DMS79 (cell line): ENCODE measurements around the gene LUZP1.

ENCODE experiments used
- DNase-seq: peaks from one replicate; lab custom pipeline; 2025; lab: John Stamatoyannopoulos, UW

The LUZP1 gene

GRCh38 chr1:23084880-23085279, 83.8 kb downstream of the LUZP1 start:
- no peak for DNase-seq

GRCh38 chr1:23083714-23084480, 84.8 kb downstream of the LUZP1 start:
- no peak for DNase-seq

- no peak for DNase-seq
Observed at GRCh38 chr1:23081376-23081775, 87.3 kb downstream of the LUZP1 start.

GRCh38 chr1:23080885-23081284, 87.8 kb downstream of the LUZP1 start:
- DNase-seq = no peak

DNA sequence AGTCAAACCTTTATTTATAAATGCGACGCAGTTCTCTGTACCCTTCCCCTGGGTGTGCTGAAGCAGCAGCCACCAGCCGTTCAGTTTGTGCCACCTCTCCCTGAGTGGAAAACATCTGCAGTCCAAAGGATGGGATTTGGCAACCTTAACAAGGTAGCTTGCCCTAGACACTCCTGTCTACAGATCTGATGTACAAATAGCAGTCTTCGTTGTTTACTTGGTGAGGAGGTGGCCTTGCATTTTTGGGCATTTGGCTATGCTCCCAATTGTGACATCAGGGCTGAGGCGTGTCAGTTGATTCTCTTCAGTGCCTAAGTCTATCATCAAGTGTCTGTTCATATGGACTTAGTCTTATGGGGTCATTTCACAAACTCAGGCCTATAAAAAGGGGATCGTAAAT, 89.6 kb downstream of the LUZP1 start:
- no peak for DNase-seq

DNA sequence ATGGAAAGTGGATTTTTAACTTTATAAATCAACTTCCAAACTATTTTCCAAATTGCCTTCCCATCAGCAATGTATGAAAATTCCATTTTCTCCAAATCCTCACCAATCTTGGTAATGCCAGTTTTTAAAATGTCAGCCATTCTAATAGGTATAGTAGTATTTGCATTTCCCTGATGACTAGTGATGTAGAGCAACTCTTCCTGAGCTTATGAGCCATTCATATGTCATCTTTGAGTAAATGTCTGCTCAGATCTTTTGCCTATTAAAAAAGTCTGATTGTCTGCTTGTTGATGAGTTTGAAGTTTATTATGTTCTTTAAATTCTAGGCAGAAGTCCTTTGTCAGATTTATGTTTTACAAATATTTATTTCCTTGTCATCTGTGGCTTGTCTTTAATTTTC, 94.6 kb downstream of the LUZP1 start:
- DNase-seq = no peak

- DNase-seq = no peak
Observed at GRCh38 chr1:23069675-23070074, 99.0 kb downstream of the LUZP1 start.

DNA sequence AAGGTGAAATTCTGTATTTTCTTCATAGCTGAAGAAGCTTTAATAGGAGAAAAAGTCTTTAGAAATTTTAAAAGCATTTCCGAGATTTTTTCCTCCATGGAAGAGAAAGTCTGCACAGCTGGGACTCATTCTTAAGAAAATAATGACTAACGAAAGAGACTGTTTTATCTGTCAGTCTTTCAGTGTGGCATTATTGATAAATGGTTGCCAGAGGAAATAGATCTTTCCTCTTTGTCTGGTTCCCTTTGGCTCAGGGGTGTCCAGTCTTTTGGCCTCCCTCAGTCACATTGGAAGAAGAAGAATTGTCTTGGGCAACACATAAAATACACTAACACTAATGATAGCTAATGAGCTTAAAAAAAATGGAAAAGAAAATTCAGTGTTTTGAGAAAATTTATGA, 99.5 kb downstream of the LUZP1 start:
- no peak for DNase-seq

GRCh38 chr1:23066075-23066474, 102.6 kb downstream of the LUZP1 start:
- no peak for DNase-seq

DNA sequence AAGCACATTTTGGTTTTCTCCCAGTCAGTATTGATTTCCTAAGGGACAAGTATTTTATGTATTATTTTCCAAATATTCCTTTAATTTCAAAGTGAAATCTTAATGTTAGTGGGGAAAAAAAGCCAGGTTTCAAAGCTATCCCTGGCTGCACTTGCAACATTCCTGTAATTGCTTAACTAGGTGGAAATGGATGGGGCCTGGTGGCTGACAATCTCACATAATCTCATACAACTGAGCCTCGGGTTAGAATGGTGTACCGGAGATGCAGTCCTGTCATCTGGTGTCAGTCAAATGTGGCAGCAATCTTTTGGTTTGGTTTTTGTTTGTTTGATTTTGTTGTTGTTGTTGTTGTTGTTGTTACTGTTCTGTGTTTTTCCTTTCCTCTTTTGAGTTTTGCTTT, 103.3 kb downstream of the LUZP1 start:
- DNase-seq = no peak

DNA sequence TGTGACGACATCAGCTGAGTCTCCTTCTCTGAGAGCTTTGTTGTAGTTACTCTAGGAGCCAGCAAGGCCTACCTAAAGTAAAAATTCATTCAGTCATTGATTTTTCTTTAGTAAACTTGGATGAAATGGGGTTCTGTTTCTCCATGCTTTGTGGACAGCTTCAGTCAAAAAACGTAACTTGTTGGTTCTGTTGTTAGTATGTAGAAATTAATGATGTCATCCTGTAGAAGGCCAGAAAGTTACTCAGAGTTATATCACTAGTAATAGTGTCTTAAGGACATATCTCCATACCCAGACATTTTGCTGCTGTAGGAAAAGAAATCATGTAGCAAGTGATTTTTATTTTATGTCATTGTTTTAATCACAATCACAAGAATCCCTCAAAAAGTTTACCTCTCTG, 106.4 kb downstream of the LUZP1 start:
- no peak for DNase-seq

DNA sequence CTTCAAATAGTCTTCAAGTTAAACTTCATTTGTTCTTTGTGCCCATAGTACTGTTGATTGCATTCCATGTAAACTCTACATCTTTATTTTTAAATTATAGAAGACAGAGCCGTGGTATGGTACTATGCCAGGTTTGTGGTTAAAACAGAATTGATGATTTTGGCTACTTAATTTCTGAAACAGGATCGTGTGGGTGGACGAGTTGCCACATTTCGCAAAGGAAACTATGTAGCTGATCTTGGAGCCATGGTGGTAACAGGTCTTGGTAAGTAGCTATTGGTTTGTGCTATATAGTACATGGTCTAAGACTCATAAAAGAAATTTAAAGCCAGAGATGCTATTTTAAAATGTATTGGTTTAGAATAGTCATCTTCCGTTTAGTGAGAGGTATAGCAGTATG, 111.4 kb downstream of the LUZP1 start:
- no peak for DNase-seq

DNA sequence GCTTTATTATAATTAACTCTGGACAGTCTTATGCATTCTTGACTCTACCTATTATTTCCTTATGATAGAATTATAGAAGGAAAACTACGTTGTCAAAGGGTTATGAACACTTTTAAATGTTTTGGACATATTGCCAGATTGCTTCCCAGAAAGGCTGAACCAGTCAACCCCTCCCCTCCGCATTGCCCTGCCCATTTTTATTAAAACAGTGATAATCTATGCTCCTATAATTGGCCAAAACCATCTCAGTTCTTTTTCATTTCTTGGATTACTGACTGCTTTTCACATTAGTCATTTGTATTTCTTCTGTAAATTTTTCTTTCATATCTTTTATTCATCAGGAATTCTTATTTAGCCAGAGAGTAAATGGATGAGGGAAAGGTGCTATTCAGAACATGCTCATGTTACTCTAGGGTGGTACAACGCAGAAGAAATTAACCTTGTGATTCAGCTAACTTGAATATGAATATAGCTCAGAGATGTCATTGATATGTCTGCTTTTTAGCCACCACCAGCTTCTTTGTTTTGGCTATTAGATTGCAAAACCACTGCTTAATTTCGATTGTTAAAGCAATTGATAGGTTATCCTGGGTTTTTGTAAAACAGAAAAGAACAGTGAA, 117.3 kb downstream of the LUZP1 start:
- DNase-seq = no peak

GRCh38 chr1:23050201-23050600, 118.5 kb downstream of the LUZP1 start:
- no peak for DNase-seq

GRCh38 chr1:23044035-23044434, 124.6 kb downstream of the LUZP1 start:
- no peak for DNase-seq

- DNase-seq = no peak
Observed at GRCh38 chr1:23040509-23040908, 128.1 kb downstream of the LUZP1 start.

DNA sequence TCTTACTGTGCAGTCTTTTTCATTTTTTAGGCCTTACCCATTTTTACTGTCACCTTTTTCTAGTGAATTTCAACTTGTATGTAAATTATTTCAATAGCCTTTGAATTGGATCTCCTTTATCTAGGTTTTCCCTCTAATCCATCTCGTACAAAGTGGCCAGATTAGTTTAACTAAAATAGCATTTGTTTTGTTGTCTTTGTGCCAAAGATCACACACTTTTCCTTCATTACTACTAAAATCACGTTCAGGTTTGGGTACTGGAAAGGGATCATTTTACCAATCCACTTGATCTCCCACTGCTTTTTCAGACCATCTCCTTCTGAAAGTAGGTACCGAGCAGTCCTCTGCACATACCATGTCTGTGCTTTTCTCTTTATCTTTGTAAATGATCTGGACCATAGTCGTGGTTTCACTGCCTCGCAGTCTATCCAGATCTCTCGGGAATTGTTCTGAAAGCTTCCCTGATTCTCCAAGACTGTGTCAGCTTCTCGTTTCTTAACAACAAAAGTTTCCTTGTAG, 129.3 kb downstream of the LUZP1 start:
- no peak for DNase-seq

- no peak for DNase-seq
Observed at GRCh38 chr1:23037081-23037740, 131.4 kb downstream of the LUZP1 start.

- no peak for DNase-seq
Observed at GRCh38 chr1:23035823-23036452, 132.7 kb downstream of the LUZP1 start.
